ENCODE measurements around the gene BICRA. TPM values are rescaled to one million over a fixed set of nuclear protein-coding genes. Genes with fewer than 3 reads are reported as not detected.
A peak's percentile ranks its signal among the peaks of the same experiment; 100 is the strongest.

Gene BICRA
- total RNA-seq, 1 experiment from 2014 or later = 24.4 TPM

DNA sequence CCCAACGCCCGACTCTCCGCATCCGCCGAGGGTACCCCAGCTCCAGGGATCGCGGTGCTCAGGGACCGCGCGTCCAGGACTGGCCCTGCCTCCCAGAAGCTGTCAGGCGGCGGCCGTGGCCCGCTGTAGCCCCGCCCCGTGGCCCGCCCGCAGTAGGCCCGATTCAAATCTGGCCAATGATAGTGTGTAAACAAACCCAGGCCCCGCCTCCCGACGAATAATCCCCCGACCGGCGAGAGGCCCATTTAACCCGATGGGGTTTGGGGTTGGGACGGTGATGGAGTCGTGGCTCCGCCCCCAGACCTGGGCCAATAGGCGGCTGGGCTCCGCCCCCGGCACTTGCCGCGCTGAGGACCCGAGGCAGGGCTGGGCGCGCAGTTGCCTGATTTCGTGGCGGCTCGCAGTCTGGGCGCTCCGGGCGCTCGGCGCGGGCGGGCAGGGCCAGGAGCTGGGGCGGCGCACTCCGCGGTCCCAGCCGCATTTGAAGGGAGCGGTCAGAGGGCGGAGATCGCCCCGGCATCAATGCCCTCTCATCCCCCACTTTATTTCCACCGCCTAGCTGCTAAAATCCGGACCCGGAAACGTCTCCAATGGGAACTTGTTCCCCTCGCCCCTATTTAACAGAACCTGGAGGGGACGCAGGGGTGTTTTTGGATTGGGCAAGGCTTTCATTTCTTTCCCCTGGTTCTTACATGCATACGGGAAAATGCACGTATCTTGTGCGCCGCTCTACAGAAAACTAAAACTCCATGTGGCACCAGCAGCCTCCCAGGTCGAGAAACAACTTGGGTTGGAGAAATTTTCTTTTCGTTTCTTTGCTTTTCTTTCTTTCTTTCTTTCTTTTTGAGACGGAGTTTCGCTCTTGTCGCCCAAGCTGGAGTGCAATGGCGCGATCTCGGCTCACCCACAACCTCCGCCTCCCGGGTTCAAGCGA is 8.4 kb upstream of the BICRA start:
- peak overlapping the region; percentile 69 for H3K4me3 Mint-ChIP-seq (ENCODE audit: low read depth, unreplicated experiment)
- TSS peak; percentile 96 for BruUV-seq (replicated peaks)

DNA sequence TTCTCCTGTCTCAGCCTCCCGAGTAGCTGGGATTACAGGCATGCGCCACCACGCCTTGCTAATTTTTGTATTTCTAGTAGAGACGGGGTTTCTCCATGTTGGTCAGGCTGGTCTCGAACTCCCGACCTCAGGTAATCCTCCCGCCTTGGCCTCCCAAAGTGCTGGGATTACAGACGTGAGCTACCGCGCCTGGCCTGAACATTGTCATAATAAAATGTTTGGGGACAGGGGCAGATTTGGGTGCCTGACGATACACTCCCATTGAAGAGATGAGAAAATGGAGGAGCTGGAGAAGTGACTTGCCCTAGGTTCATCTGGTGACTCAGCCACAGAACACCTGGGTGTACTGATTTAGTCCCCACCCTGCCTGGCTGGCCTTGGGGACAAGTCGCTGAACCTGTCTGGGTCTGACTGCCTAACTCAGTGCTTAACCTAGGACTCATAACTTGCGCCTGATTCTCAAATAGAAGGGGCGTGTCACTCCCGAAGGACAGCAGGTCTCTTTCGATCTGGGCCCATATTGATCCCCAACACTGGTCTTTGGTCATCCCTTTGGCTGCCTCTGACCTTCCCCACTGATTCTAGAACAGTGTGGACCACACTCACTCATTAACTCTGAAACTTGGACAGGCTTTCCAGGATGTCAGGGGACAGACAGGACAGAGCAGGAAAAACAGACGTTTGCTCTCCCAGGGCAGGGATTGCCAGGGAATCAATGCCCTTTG is 7.6 kb upstream of the BICRA start:
- Mint-ChIP-seq H3K4me3 (ENCODE audit: low read depth, unreplicated experiment) (peak overlapping the region; percentile 69), H3K27ac (ENCODE audit: unreplicated experiment) (peak overlapping the region; percentile 76), H3K27me3 (ENCODE audit: unreplicated experiment) (peaks cover 18% of the 10 kb centered on the region), H3K4me1 (ENCODE audit: low read depth, unreplicated experiment) (peaks cover 27% of the 10 kb centered on the region), H3K9me3 (ENCODE audit: low read depth, unreplicated experiment) (no peaks in the 10 kb centered on the region), H3K36me3 (ENCODE audit: insufficient read depth, unreplicated experiment) (peaks cover 31% of the 10 kb centered on the region)
- BruUV-seq (replicated peaks) = no TSS peak
- CTCF ChIA-PET = interaction anchor here (0.6 to 2.3 kb wide), 3 partner anchors 40 to 165 kb away, joined by 3 to 7 read pairs (median 4); no protein-coding TSS in a partner anchor
- peak; percentile 73 for DNase-seq
- intact Hi-C loops (cut with micrococcal nuclease; ENCODE audit: unreplicated experiment) = loop anchor here (5.0 kb wide), 1 partner anchor 61 kb away; no protein-coding TSS in a partner anchor
- no peak for TF ChIP-seq CTCF (IDR thresholded peaks at IDR 0.05; ENCODE audit: unreplicated experiment)

More for the DNA sequence above, 8.4 kb upstream of the BICRA start:
- H3K27me3 Mint-ChIP-seq (ENCODE audit: unreplicated experiment) = peaks cover 18% of the 10 kb centered on the region
- intact Hi-C loops (cut with micrococcal nuclease; ENCODE audit: unreplicated experiment) = loop anchor here (5.0 kb wide), 1 partner anchor 62 kb away; no protein-coding TSS in a partner anchor
- H3K4me1 Mint-ChIP-seq (ENCODE audit: low read depth, unreplicated experiment) = peaks cover 27% of the 10 kb centered on the region
- no peak for TF ChIP-seq CTCF (IDR thresholded peaks at IDR 0.05; ENCODE audit: unreplicated experiment)
- CTCF ChIA-PET = interaction anchor here (0.5 to 2.3 kb wide), 7 partner anchors 11 to 164 kb away, joined by 3 to 7 read pairs (median 4); no protein-coding TSS in a partner anchor
- H3K9me3 Mint-ChIP-seq (ENCODE audit: low read depth, unreplicated experiment) = no peaks in the 10 kb centered on the region
- H3K27ac Mint-ChIP-seq (ENCODE audit: unreplicated experiment) = peak overlapping the region; percentile 76
- H3K36me3 Mint-ChIP-seq (ENCODE audit: insufficient read depth, unreplicated experiment) = peaks cover 36% of the 10 kb centered on the region
- DNase-seq = peak; percentile 100

DNA sequence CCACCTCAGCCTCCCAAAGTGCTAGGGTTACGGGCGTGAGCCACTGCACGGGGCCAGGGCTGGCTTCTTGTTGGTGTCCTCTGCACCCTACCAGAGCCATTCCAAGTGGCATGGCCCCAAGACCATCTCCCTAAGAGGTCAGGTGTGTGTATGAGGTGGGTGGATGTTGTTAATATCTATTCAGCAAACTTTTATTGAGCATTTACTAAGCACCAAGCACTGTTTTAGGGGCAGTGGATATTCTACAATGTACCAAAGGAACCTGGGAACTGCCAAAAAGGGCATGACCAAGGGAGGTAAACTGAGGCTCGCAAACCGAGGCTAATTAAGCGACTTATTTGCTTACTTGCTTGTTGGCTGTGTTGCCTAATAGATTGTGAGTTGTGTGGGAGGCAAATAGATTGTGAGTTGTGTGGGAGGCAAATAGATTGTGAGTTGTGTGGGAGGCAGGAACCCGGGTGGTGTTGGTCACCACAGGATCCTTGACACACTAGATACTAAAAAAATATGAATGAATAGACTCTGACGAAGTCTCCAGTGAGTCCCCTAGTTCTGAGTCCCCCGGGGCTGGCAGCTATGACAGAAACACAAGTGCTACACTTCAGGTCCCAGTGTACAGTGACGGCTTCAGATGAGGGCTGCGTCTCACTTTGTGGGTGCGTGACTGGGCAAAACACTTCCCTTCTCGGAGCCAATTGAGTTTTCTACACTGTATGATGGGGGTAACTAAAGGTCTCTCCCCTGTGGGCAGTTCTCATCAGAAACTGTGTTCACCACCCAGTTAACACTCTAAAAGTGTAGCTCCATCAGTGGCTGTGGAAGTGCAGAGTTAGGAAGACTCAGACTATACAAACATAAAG is 5.0 kb upstream of the BICRA start:
- no peak overlapping the region for H3K27ac Mint-ChIP-seq (ENCODE audit: unreplicated experiment)
- H3K36me3 Mint-ChIP-seq (ENCODE audit: insufficient read depth, unreplicated experiment) = peaks cover 50% of the 10 kb centered on the region
- peaks cover 28% of the 10 kb centered on the region for H3K4me1 Mint-ChIP-seq (ENCODE audit: low read depth, unreplicated experiment)
- intact Hi-C loops (cut with micrococcal nuclease; ENCODE audit: unreplicated experiment) = loop anchor here (5.0 kb wide), 1 partner anchor 58 kb away; no protein-coding TSS in a partner anchor
- CTCF ChIA-PET = interaction anchor here (0.6 kb wide), 1 partner anchor 129 kb away, joined by 4 read pairs; no protein-coding TSS in a partner anchor
- H3K27me3 Mint-ChIP-seq (ENCODE audit: unreplicated experiment) = peaks cover 18% of the 10 kb centered on the region
- BruUV-seq (replicated peaks) = no TSS peak
- TF ChIP-seq CTCF (IDR thresholded peaks at IDR 0.05; ENCODE audit: unreplicated experiment) = no peak
- H3K9me3 Mint-ChIP-seq (ENCODE audit: low read depth, unreplicated experiment) = no peaks in the 10 kb centered on the region
- DNase-seq = no peak
- H3K4me3 Mint-ChIP-seq (ENCODE audit: low read depth, unreplicated experiment) = no peak overlapping the region
